Right renal cortex interstitium (tissue), 3 donors: ENCODE results near the gene MGME1. TPM values are rescaled to one million over a fixed set of nuclear protein-coding genes. Genes with fewer than 3 reads are reported as not detected.
A peak's percentile ranks its signal among the peaks of the same experiment; 100 is the strongest.

ENCODE experiments used
- DNase-seq, 3 donors: peaks; one replicate each; pipeline ENCODE4 v3.0.0-alpha.2; 2013; ENCODE audit warnings: low read depth in 3 of 3, low spot score in 2 of 3
- polyA plus RNA-seq, 3 donors: library from polyadenylated mRNA; unstranded; fragments of 120-200 nt; gene quantifications; one replicate each; pipeline ENCODE4 v1.2.1, GENCODE V29; 2013; ENCODE audit not compliant: insufficient read length in 3 of 3

The MGME1 gene
- polyA plus RNA-seq, 3 donors: 42.1 to 44.0 (median 42.9) TPM

- DNase-seq: no peak
These were observed 19.2 kb downstream of the MGME1 start for GRCh38 chr20:17987988-17988387.

- no peak for DNase-seq
These were observed 21.6 kb downstream of the MGME1 start for GRCh38 chr20:17990278-17990972.

GRCh38 chr20:17992224-17992637, 23.4 kb downstream of the MGME1 start:
- DNase-seq: no peak

- no peak for DNase-seq
These were observed 24.2 kb downstream of the MGME1 start for GRCh38 chr20:17992847-17993513.

- DNase-seq: no peak
These were observed 24.7 kb downstream of the MGME1 start for GRCh38 chr20:17993546-17993945.

- peak in 1 of 3 donors; percentile 57 for DNase-seq
These were observed 27.4 kb downstream of the MGME1 start for GRCh38 chr20:17995967-17996819.

GRCh38 chr20:17998446-17998845, 29.6 kb downstream of the MGME1 start:
- no peak for DNase-seq

- no peak for DNase-seq
These were observed 30.7 kb downstream of the MGME1 start for GRCh38 chr20:17999566-17999965.

GRCh38 chr20:18001131-18001921, 32.5 kb downstream of the MGME1 start:
- no peak for DNase-seq

GRCh38 chr20:18003897-18004296, 35.1 kb downstream of the MGME1 start:
- DNase-seq: no peak

- no peak for DNase-seq
These were observed 35.7 kb downstream of the MGME1 start for GRCh38 chr20:18004384-18005031.

GRCh38 chr20:18005170-18005989, 36.6 kb downstream of the MGME1 start:
- DNase-seq: no peak

- no peak for DNase-seq
These were observed 37.2 kb downstream of the MGME1 start for GRCh38 chr20:18005990-18006364.

GRCh38 chr20:18006684-18007083, 37.9 kb downstream of the MGME1 start:
- no peak for DNase-seq

GRCh38 chr20:18007534-18008292, 38.9 kb downstream of the MGME1 start:
- DNase-seq: no peak

GRCh38 chr20:18009116-18009515, 40.3 kb downstream of the MGME1 start:
- no peak for DNase-seq

- DNase-seq: no peak
These were observed 42.7 kb downstream of the MGME1 start for GRCh38 chr20:18011482-18011881.

GRCh38 chr20:18011951-18012645, 43.3 kb downstream of the MGME1 start:
- no peak for DNase-seq
